ENCODE results near the gene RNPS1.

Gene RNPS1

GRCh38 chr16:2234813-2235170 lies 33.1 kb downstream of the RNPS1 start:
- TF ChIP-seq MAX (IDR thresholded peaks at IDR 0.05; ENCODE audit: low read depth, low read length) (no peak), MYC (IDR thresholded peaks at IDR 0.05; ENCODE audit: low read depth, low read length) (no peak), POLR2A (IDR thresholded peaks at IDR 0.05; ENCODE audit: extremely low read depth, insufficient read length) (no peak), CTCF (IDR thresholded peaks at IDR 0.05; ENCODE audit: low read depth, low read length) (no peak)
- no peak overlapping the region for H3K4me3 ChIP-seq (ENCODE audit: low read depth, low read length)
- no peak for DNase-seq (ENCODE audit: low read depth)

- no peak for TF ChIP-seq MYC (IDR thresholded peaks at IDR 0.05; ENCODE audit: low read depth, low read length)
- TF ChIP-seq POLR2A (IDR thresholded peaks at IDR 0.05; ENCODE audit: extremely low read depth, insufficient read length), result no peak
- no peak for TF ChIP-seq MAX (IDR thresholded peaks at IDR 0.05; ENCODE audit: low read depth, low read length)
- TF ChIP-seq CTCF (IDR thresholded peaks at IDR 0.05; ENCODE audit: low read depth, low read length), result no peak
- no peak overlapping the region for H3K4me3 ChIP-seq (ENCODE audit: low read depth, low read length)
- no peak for DNase-seq (ENCODE audit: low read depth)
Observed at GRCh38 chr16:2233872-2234812, 33.8 kb downstream of the RNPS1 start.

- no peak for DNase-seq (ENCODE audit: low read depth)
- H3K4me3 ChIP-seq (ENCODE audit: low read depth, low read length), result no peak overlapping the region
- TF ChIP-seq POLR2A (IDR thresholded peaks at IDR 0.05; ENCODE audit: extremely low read depth, insufficient read length) (no peak), MAX (IDR thresholded peaks at IDR 0.05; ENCODE audit: low read depth, low read length) (no peak), CTCF (IDR thresholded peaks at IDR 0.05; ENCODE audit: low read depth, low read length) (no peak), MYC (IDR thresholded peaks at IDR 0.05; ENCODE audit: low read depth, low read length) (no peak)
Observed at GRCh38 chr16:2233046-2233775, 34.7 kb downstream of the RNPS1 start.

GRCh38 chr16:2232094-2232990 lies 35.6 kb downstream of the RNPS1 start:
- no peak for DNase-seq (ENCODE audit: low read depth)
- TF ChIP-seq MAX (IDR thresholded peaks at IDR 0.05; ENCODE audit: low read depth, low read length) (no peak), POLR2A (IDR thresholded peaks at IDR 0.05; ENCODE audit: extremely low read depth, insufficient read length) (no peak), CTCF (IDR thresholded peaks at IDR 0.05; ENCODE audit: low read depth, low read length) (no peak)
- H3K4me3 ChIP-seq (ENCODE audit: low read depth, low read length), result no peak overlapping the region

All from NB4 (cell line).